ENCODE data around the gene GADD45GIP1. TPM values are rescaled to one million over a fixed set of nuclear protein-coding genes. Genes with fewer than 3 reads are reported as not detected.
"Not testable (repeated sequence)": the region's sequence is repeated elsewhere in the genome, so short reads cannot be mapped to it uniquely, and the experiment has no call there.

Gene GADD45GIP1
- total RNA-seq, 1 experiment from 2014 or later: 75.2 TPM

DNA sequence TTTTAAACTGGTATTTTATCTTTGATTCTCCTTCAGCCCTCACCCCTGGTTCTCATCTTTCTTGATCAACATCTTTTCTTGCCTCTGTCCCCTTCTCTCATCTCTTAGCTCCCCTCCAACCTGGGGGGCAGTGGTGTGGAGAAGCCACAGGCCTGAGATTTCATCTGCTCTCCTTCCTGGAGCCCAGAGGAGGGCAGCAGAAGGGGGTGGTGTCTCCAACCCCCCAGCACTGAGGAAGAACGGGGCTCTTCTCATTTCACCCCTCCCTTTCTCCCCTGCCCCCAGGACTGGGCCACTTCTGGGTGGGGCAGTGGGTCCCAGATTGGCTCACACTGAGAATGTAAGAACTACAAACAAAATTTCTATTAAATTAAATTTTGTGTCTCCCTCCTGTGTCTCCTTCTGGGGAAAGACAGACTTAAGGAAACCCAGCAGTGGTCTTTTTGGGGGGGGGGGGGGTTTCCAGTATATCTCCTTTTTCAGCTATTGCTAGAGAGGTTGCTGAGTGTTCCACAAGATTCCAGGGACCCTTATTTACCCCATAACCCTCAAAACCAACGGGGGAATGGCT, 12.8 kb downstream of the GADD45GIP1 start:
- no peak for DNase-seq (ENCODE audit: low read depth)

DNA sequence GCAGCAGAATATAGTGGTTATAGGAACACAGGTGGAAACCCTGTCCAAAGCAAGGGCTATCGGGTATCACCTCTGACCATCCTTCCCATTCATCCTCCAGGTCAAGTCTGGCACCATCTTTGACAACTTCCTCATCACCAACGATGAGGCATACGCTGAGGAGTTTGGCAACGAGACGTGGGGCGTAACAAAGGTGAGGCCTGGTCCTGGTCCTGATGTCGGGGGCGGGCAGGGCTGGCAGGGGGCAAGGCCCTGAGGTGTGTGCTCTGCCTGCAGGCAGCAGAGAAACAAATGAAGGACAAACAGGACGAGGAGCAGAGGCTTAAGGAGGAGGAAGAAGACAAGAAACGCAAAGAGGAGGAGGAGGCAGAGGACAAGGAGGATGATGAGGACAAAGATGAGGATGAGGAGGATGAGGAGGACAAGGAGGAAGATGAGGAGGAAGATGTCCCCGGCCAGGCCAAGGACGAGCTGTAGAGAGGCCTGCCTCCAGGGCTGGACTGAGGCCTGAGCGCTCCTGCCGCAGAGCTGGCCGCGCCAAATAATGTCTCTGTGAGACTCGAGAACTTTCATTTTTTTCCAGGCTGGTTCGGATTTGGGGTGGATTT, 13.5 kb downstream of the GADD45GIP1 start:
- DNase-seq (ENCODE audit: low read depth): no peak

DNA sequence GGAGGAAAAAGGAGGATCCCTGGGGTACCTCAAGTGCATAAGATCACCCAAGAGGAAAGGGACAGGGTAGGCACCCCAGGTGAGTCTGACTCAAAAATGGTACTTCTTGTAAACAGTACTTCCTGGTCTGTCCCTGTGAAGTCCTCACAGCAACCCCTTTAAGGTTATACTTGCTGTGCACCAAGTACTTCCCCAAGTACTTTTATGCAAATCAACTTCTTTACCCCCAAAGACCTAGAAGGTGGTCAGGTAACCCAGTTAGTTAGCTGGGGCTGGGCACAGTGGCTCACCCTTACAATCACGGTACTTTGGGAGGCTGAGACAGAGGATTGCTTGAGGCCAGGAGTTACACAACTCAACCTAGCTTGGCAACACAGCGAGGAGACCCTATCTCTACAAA, 16.1 kb downstream of the GADD45GIP1 start:
- no peak for DNase-seq (ENCODE audit: low read depth)

DNA sequence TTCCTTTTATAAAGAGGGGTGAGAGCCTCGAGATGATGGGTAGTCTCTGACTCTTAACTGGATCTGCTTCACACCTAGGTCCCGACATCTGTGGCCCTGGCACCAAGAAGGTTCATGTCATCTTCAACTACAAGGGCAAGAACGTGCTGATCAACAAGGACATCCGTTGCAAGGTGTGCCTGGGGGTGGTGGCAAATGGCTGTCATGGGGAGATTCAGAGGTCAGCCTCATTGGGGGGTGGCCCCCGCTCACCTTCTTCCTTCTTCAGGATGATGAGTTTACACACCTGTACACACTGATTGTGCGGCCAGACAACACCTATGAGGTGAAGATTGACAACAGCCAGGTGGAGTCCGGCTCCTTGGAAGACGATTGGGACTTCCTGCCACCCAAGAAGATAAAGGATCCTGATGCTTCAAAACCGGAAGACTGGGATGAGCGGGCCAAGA, 17.0 kb downstream of the GADD45GIP1 start:
- DNase-seq (ENCODE audit: low read depth): no peak

DNA sequence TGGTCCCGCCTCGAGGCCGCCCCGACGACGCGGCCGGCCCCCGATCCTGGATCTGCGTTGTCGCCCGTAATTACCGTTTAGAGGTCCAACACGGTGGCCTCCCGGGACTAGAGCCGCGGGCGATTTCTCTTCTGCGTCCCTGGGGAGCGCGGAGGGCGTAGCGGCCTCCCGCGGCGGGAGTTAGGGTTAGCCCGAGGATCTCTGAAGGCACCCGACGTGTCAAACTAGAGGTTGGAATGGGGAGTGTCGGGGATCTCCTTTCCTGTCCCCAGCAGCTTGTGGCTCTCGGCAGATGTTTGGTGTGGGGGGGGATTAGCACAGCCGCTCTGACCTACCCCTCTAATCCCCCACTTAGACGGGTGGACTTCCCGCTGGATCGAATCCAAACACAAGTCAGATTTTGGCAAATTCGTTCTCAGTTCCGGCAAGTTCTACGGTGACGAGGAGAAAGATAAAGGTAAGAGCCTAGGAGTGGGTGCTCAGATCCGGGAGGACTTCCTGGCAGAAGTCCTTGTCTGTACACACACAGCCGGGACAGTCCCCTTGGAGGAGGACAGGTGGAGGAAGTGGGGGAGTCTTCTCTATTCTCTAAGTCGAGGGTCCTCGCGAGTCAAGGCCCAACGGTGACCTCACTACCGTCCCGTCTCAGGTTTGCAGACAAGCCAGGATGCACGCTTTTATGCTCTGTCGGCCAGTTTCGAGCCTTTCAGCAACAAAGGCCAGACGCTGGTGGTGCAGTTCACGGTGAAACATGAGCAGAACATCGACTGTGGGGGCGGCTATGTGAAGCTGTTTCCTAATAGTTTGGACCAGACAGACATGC, 18.0 kb downstream of the GADD45GIP1 start:
- no peak for DNase-seq (ENCODE audit: low read depth)

DNA sequence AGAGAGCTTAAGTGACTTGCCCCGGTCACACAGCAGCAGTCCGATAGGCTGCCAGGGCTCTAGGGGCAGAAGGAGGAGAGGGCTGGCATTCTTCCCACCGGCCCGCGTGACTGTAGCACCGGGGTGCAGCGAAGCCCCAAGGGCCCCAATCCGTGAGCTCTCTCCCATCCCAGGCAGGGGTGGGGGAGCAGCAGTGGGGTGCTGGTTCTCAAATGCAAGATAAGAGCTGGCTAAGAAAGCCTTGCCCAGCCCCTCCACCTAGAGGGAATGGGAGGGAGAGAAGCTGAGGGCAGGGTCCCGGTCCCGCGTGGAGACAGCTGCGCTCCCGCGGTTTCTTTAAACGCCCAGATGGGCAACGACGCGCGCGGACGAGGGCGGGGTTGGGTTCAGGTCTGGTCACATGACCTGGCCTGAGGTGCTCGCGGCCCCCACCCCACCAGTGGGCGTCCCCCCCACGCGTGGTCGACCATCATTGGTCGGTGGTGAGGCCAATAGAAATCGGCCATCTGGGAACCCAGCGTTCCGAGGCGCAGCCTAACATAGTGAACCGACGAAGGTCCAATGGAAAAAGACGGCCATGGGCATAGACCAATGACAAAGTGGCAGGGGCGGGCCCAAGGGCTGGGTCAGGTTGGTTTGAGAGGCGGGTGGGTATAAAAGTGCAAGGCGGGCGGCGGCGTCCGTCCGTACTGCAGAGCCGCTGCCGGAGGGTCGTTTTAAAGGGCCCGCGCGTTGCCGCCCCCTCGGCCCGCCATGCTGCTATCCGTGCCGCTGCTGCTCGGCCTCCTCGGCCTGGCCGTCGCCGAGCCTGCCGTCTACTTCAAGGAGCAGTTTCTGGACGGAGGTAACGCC, 18.9 kb downstream of the GADD45GIP1 start, which contains the start of gene CALR:
Gene CALR (plus strand): TSS at position 683 of the 852 bp plus-strand sequence. CDS start 71 bp downstream, at position 754.
- DNase-seq (ENCODE audit: low read depth): peak; percentile 99

DNA sequence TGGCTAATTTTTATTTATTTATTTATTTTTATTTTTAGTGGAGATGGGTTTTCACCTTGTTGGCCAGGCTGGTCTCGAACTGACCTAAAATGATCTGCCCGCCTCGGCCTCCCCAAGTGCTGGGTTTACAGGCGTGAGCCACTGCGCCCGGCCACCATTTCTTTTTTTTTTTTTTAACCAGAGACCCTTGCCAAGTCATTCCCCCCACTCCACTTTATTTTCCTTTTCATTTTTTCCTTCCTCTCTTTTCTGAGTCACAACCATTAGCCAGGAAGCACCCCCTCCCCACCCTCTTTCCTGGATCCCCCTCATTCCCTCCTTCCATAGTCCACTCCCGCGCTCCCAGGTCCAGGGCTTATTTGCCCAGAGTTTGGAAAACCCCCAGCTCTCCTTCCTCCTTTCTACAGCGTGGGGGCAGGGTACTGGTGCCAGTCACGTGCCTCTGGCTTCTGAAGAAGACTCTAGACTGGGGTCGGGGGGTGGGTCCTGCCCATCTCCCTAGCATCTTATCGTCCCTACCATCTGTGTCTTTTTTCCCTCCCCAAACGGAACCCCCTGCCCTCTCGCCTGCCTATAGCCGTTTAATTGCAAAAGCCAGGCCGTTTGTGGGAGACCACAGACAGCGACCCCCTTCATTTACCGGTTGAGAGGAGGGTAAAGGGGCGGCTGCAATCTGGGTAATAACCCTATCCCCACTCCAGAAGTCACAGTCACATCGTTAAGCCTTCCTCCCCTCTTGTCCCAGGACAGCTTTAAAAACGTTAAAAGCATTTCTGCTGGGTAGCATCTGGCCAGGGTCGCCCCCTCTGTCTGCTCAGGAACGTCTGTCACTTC, 19.7 kb downstream of the GADD45GIP1 start:
- peak; percentile 34 for DNase-seq (ENCODE audit: low read depth)

DNA sequence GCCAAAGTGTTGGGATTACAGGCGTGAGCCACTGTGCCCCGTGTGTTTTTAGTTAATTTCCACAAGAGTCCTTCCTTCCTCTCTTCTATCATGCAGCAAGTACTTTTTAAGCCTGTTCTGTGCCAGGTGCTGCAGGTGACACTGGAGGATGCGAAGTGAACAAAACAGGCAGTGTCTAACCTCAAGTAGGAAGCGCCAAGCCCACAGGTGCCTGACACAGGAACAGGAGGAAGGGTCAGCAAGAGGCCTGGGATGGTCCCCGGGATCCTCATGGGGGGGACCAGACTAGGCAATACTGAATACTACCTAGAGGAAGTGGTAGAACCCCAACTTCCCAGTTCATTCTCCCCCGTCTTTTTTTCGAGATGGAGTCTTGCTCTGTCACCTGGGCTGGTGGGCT, 20.4 kb downstream of the GADD45GIP1 start:
- DNase-seq (ENCODE audit: low read depth): no peak

DNA sequence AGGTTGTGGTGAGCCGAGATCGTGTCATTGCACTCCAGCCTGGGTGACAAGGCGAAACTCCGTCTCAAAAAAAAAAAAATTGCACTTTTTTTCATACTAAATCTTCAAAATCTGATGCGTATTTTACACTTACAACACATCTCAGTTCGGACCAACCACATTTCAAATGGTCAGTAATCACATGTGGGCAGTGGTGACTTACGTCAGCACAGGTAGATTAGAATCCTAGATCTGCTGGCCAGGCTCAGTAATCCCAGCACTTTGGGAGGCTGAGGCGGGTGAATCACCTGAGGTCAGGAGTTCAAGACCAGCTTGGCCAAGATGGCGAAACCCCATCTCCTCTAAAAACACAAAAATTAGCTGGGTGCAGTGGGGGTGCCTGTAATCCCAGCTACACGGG, 22.0 kb downstream of the GADD45GIP1 start:
- DNase-seq (ENCODE audit: low read depth): no peak

DNA sequence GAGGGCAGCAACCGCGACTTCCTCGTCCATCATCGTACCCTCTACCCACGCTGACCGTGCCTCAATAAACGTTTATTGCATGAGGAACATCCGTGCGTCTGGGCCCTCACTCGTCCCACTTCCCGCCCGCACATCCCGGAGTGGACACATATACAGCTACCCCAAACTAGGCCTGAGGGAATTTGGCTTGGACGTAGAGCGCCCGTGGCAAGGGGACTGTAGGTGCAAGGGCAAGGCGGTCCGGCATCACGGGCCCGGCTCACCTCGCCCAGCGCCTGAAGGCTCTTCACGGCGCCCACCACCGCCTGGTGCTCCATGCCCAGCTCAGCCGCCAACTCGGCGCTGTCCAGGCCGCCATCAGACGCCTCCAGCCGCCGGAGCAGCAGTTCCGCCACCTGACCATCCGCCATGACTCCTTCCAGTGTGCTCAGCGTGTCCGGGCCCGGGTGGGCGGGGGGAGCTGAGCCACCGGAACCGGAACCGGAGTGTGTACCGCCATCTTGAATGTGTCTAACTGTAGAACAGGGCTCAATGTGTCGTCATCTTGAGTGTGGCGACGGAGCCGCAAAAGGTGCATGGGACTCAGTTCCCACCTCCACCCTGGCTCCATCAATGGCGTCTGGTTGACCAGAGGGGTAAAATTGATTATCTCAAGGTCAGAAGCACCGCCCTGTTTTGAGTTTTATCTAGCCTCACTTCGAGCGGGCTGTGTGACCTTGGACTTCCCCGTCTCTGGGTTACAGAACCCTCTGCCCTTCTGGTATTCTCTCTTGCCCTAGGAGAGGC, 23.5 kb downstream of the GADD45GIP1 start, which contains the start of gene FARSA:
Gene FARSA (minus strand): TSS at position 425 of the 786 bp plus-strand sequence. CDS start 15 bp downstream, at position 410.
- DNase-seq (ENCODE audit: low read depth): peak; percentile 84

DNA sequence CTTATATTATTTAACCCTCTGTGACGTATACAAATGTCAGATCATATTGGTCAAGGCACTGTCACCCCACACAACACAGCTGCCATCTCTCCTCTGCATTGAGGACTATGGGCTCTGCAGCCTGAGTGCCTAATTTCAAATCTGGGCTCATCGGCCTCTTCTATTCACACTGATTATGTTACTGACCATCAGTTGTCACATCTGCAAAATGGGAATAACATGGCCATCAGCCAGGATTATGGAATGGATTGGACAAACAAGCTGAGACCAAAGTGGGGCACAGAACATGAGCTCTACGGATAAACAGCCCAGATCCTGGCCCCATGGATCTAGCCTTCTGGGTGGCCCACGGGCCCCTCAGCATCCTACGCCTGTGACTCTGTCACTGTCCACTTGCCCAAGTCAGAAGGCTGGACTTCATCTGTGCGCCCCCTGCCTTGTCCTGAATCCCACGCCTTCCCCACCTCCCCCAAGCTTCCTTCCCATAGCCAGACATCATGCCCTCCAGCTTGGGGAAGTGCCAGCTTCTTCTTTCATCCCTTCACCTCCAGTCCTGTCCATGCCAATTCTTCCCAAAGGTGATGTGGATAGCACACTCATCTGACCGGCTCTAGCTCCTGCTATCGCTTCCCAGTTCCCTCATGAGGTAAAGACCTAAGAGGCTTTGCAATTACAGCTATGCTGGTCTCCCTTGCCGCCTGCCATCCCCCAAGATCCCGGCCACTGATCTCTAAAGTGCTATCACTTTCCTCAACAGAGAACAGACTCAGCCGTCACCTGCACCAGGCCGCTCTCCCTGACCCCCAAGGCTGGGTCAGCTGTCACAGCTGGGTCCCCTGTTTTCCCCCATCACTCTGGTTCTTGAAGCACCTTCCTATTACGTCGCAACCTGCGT, 24.4 kb downstream of the GADD45GIP1 start:
- DNase-seq (ENCODE audit: low read depth): no peak

DNA sequence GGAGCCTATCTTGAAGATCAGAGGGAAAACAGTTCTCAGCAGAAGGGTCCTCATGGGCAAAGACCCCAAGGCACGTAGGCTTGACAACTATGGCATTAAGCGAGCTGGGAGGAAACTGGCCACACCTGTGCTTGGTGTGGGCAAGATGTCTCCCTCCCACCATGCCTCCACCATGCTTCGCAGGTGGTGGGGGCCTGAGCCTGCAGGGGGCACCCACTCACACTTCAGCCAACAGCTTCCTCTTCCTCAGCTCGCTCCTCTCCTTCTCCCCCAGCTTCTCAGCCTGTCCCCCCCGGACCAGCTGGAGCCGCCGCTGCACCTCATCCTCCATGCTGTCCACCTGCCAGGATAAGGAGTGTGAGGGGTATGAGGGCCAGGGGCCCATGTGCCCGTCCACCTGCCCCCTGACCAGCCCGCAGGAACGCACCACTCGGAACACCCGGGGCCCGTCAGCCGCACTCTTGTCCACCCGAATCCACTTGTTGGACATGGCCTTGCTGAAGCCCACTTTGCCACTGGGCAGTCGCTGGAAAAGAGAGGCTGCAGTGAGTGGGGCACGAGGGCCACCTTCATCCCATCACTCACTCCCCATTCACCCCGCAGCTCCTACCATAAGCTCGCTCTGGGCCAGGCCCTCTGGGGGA, 26.9 kb downstream of the GADD45GIP1 start:
- no peak for DNase-seq (ENCODE audit: low read depth)

DNA sequence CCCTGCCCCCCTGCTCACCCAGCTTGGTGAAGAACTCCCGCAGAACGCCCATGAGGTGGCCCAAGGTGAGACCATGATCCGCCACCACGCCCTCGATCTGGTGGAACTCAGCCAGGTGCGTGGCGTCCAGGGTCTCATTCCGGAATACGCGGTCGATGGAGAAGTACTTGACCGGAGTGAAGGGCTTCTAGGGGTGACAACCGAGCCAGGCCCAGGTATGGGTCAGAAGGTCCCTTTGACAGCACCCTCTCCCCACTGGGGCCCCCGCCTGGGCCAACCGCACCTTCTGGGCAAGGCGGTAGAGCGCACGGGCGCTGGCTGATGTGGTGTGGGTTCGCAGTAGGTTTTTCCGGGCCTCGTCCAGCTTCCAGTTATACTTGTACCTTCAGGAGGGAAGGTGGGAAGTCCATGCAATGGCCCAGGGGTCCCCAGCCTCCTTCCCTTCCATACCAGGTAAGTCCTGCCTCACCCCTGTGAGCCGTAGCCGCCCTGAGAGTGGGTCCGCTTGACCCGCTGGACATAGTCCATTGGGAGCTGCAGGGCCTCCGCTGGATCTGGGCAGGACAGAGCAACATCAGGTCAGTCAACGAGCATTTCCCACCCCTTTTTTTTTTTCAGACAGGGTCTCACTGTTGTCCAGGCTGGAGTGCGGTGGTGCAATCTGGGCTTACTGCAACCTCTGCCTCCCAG, 32.3 kb downstream of the GADD45GIP1 start:
- no peak for DNase-seq (ENCODE audit: low read depth)

DNA sequence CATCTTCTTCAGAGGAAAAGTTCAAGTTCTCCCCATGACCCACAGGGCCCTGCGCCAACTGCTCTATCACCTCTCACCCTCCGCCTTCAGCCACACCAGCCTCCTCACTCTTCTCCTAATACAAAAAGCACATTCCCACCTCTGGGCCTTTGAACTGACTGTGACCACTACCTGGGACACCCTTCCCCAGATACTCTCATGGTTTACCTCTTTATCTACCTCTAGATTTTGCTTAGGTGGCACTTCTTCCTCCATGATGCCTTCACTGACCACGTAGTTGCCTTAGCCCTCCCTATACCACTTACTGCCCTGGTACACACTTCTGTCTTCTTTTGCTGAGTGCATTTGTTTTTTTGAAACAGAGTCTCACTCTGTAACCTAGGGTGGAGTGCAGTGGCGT, 34.1 kb downstream of the GADD45GIP1 start:
- no peak for DNase-seq (ENCODE audit: low read depth)

DNA sequence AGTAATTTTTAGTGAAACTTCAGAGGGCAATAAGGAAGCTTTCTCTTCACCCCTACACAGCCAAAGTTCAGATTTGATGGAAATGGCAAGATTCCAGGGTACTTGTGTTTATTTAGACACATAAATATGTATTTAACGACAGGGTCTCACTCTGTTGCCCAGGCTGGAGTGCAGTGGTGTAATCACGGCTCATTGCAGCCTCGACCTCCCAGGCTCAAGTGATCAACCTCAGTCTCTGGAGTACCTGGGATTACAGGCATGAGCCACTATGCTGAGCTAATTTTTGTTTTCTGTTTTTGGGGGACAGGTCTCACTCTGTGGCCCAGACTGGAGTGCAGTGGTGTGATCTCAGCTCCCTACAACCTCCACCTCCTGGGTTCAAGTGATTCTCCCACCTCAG, 36.0 kb downstream of the GADD45GIP1 start:
- DNase-seq (ENCODE audit: low read depth): no peak

DNA sequence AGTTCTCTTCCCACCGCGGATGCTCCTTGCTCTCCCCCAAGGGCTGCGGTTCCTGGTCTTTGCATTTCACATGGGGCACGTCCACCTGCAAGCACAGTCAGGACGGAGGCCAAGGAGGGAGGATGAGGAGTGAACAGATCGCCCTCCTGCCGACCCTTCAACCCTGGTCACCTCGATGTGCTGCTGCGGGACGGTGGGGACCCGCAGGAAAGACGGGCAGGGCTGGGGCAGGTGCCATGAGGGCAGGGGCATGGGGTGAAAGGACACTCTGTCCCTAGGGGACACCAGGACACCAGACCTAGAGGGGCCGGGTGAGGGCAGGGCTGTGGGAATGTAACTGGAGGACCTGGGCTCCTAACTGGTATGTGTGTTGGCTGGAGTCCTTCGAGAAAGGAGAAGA, 38.8 kb downstream of the GADD45GIP1 start:
- no peak for DNase-seq (ENCODE audit: low read depth)

DNA sequence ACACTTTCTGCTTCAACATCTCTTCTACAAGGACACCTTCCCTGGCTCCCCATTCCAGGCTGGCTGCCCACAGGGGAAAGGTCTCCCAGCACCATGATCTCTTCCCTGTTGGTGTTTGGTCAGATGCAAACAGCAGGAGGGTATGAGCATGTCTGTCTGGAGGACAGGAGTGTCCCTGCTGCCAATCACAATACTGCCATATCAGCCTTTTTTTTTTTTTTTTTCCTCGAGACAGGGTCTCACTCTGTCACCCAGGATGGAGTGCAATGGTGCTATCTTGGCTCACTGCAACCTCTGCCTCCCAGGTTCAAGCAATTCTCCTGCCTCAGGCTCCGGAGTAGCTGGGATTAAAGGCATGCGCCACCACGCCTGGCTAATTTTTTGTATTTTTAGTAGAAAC, 41.2 kb downstream of the GADD45GIP1 start:
- DNase-seq (ENCODE audit: low read depth): not testable (repeated sequence)

Measured in HT1080 (cell line).